ENCODE measurements around the gene ARR3. TPM values are rescaled to one million over a fixed set of nuclear protein-coding genes. Genes with fewer than 3 reads are reported as not detected.
"Not testable (repeated sequence)": the region's sequence is repeated elsewhere in the genome, so short reads cannot be mapped to it uniquely, and the experiment has no call there.

The ARR3 gene
- total RNA-seq: not detected
- polyA plus RNA-seq: 0.02 TPM
- long read RNA-seq, donor 1: 0 reads
- long read RNA-seq, donor 2: 0 reads
- long read RNA-seq, donor 3, partial matches to known transcripts: 8 of 54 reads
- long read RNA-seq, donor 3, other reads (novel, unspliced or antisense): 46 of 54 reads
- long read RNA-seq, donor 4: 0 reads
- long read RNA-seq, donor 5, partial matches to known transcripts: 93 of 140 reads
- long read RNA-seq, donor 5, other reads (novel, unspliced or antisense): 47 of 140 reads
- long read RNA-seq, donor 6: 0 reads
- long read RNA-seq, donor 7: 0 reads
- long read RNA-seq, donor 8: 0 reads
- long read RNA-seq, donor 9, partial matches to known transcripts: 28 of 28 reads
- long read RNA-seq, donor 9, other reads (novel, unspliced or antisense): 0 of 28 reads
- long read RNA-seq, donor 10: 0 reads

- Histone ChIP-seq H3K27ac (ENCODE audit: low read depth in 1 of 2, low read length in 1 of 2) (no peak within 1 kb of the TSS), H3K4me1 (ENCODE audit: control insufficient read depth in 2 of 2, insufficient read depth in 2 of 2, low read length in 2 of 2) (no peaks in the 10 kb centered on the region)
Measured at GRCh38 chrX:70268034-70268433, at the start of gene ARR3. ARR3 (plus strand) TSS chrX:70268334; CDS start chrX:70269386, 1,052 bp downstream.

GRCh38 chrX:70219938-70220764 lies 48.0 kb upstream of the ARR3 start:
- Histone ChIP-seq H3K36me3 (ENCODE audit: control insufficient read depth in 2 of 2, insufficient read depth in 2 of 2, low read length in 1 of 2) (no peaks in the 10 kb centered on the region), H3K9me3 (ENCODE audit: control insufficient read depth in 2 of 2, insufficient read depth in 1 of 2, low read length in 1 of 2) (peaks cover 0 to 4% of the 10 kb centered on the region in 2 donors), H3K27me3 (ENCODE audit: control insufficient read depth in 2 of 2, insufficient read depth in 1 of 2, low read length in 1 of 2) (no peaks in the 10 kb centered on the region), H3K4me1 (ENCODE audit: control insufficient read depth in 2 of 2, insufficient read depth in 2 of 2, low read length in 2 of 2) (no peaks in the 10 kb centered on the region), H3K27ac (ENCODE audit: low read depth in 1 of 2, low read length in 1 of 2) (no peak overlapping the region), H3K4me3 (ENCODE audit: low read length in 2 of 2) (no peak overlapping the region)
- DNase-seq (ENCODE audit: low read depth in 6 of 9, low spot score in 9 of 9): no peak
- 87% methylated on average over 5 of the region's 5 CpGs for WGBS

More at GRCh38 chrX:70268034-70268433, at the start of gene ARR3:
- no peaks in the 10 kb centered on the region for H3K9me3 ChIP-seq (ENCODE audit: control insufficient read depth in 2 of 2, insufficient read depth in 1 of 2, low read length in 1 of 2)
- no peak for DNase-seq (ENCODE audit: low read depth in 6 of 9, low spot score in 9 of 9)
- H3K4me3 ChIP-seq (ENCODE audit: low read length in 2 of 2): no peak within 1 kb of the TSS
- H3K36me3 ChIP-seq (ENCODE audit: control insufficient read depth in 2 of 2, insufficient read depth in 2 of 2, low read length in 1 of 2): no peaks in the 10 kb centered on the region
- H3K27me3 ChIP-seq (ENCODE audit: control insufficient read depth in 2 of 2, insufficient read depth in 1 of 2, low read length in 1 of 2): no peaks in the 10 kb centered on the region

GRCh38 chrX:70226048-70226447 lies 42.1 kb upstream of the ARR3 start:
- Histone ChIP-seq H3K27me3 (ENCODE audit: control insufficient read depth in 2 of 2, insufficient read depth in 1 of 2, low read length in 1 of 2) (no peaks in the 10 kb centered on the region), H3K4me3 (ENCODE audit: low read length in 2 of 2) (no peak overlapping the region), H3K9me3 (ENCODE audit: control insufficient read depth in 2 of 2, insufficient read depth in 1 of 2, low read length in 1 of 2) (no peaks in the 10 kb centered on the region), H3K4me1 (ENCODE audit: control insufficient read depth in 2 of 2, insufficient read depth in 2 of 2, low read length in 2 of 2) (no peaks in the 10 kb centered on the region), H3K36me3 (ENCODE audit: control insufficient read depth in 2 of 2, insufficient read depth in 2 of 2, low read length in 1 of 2) (no peaks in the 10 kb centered on the region), H3K27ac (ENCODE audit: low read depth in 1 of 2, low read length in 1 of 2) (no peak overlapping the region)
- DNase-seq (ENCODE audit: low read depth in 6 of 9, low spot score in 9 of 9): no peak

- DNase-seq (ENCODE audit: low read depth in 6 of 9, low spot score in 9 of 9): no peak
- no peak overlapping the region for H3K27ac ChIP-seq (ENCODE audit: low read depth in 1 of 2, low read length in 1 of 2)
- no peaks in the 10 kb centered on the region for H3K4me1 ChIP-seq (ENCODE audit: control insufficient read depth in 2 of 2, insufficient read depth in 2 of 2, low read length in 2 of 2)
- no peaks in the 10 kb centered on the region for H3K9me3 ChIP-seq (ENCODE audit: control insufficient read depth in 2 of 2, insufficient read depth in 1 of 2, low read length in 1 of 2)
- no peaks in the 10 kb centered on the region for H3K36me3 ChIP-seq (ENCODE audit: control insufficient read depth in 2 of 2, insufficient read depth in 2 of 2, low read length in 1 of 2)
- WGBS: 97% methylated on average over 2 of the region's 2 CpGs
- no peaks in the 10 kb centered on the region for H3K27me3 ChIP-seq (ENCODE audit: control insufficient read depth in 2 of 2, insufficient read depth in 1 of 2, low read length in 1 of 2)
- H3K4me3 ChIP-seq (ENCODE audit: low read length in 2 of 2): no peak overlapping the region
Measured at GRCh38 chrX:70226687-70227086, 41.4 kb upstream of the ARR3 start.

GRCh38 chrX:70231666-70232065 lies 36.5 kb upstream of the ARR3 start:
- no peak overlapping the region for H3K27ac ChIP-seq (ENCODE audit: low read depth in 1 of 2, low read length in 1 of 2)
- DNase-seq (ENCODE audit: low read depth in 6 of 9, low spot score in 9 of 9): no peak
- no peaks in the 10 kb centered on the region for H3K36me3 ChIP-seq (ENCODE audit: control insufficient read depth in 2 of 2, insufficient read depth in 2 of 2, low read length in 1 of 2)
- WGBS: 86% methylated on average over 4 of the region's 4 CpGs
- H3K4me1 ChIP-seq (ENCODE audit: control insufficient read depth in 2 of 2, insufficient read depth in 2 of 2, low read length in 2 of 2): no peaks in the 10 kb centered on the region
- no peaks in the 10 kb centered on the region for H3K27me3 ChIP-seq (ENCODE audit: control insufficient read depth in 2 of 2, insufficient read depth in 1 of 2, low read length in 1 of 2)
- no peaks in the 10 kb centered on the region for H3K9me3 ChIP-seq (ENCODE audit: control insufficient read depth in 2 of 2, insufficient read depth in 1 of 2, low read length in 1 of 2)
- H3K4me3 ChIP-seq (ENCODE audit: low read length in 2 of 2): no peak overlapping the region

- DNase-seq (ENCODE audit: low read depth in 6 of 9, low spot score in 9 of 9): no peak
- Histone ChIP-seq H3K36me3 (ENCODE audit: control insufficient read depth in 2 of 2, insufficient read depth in 2 of 2, low read length in 1 of 2) (no peaks in the 10 kb centered on the region), H3K9me3 (ENCODE audit: control insufficient read depth in 2 of 2, insufficient read depth in 1 of 2, low read length in 1 of 2) (no peaks in the 10 kb centered on the region), H3K4me3 (ENCODE audit: low read length in 2 of 2) (no peak within 1 kb of the TSS), H3K27ac (ENCODE audit: low read depth in 1 of 2, low read length in 1 of 2) (no peak within 1 kb of the TSS), H3K4me1 (ENCODE audit: control insufficient read depth in 2 of 2, insufficient read depth in 2 of 2, low read length in 2 of 2) (no peaks in the 10 kb centered on the region), H3K27me3 (ENCODE audit: control insufficient read depth in 2 of 2, insufficient read depth in 1 of 2, low read length in 1 of 2) (no peaks in the 10 kb centered on the region)
- WGBS: 95% methylated on average over 3 of the region's 3 CpGs
Measured at GRCh38 chrX:70234355-70234754, 33.8 kb upstream of the ARR3 start, which contains the start of gene AWAT1. AWAT1 (plus strand) TSS chrX:70234655; CDS start chrX:70234696, 41 bp downstream.

GRCh38 chrX:70240751-70241150 lies 27.4 kb upstream of the ARR3 start:
- no peaks in the 10 kb centered on the region for H3K36me3 ChIP-seq (ENCODE audit: control insufficient read depth in 2 of 2, insufficient read depth in 2 of 2, low read length in 1 of 2)
- H3K27ac ChIP-seq (ENCODE audit: low read depth in 1 of 2, low read length in 1 of 2): no peak overlapping the region
- H3K4me3 ChIP-seq (ENCODE audit: low read length in 2 of 2): no peak overlapping the region
- no peak for DNase-seq (ENCODE audit: low read depth in 6 of 9, low spot score in 9 of 9)
- 96% methylated on average over 1 of the region's 1 CpG for WGBS
- no peaks in the 10 kb centered on the region for H3K9me3 ChIP-seq (ENCODE audit: control insufficient read depth in 2 of 2, insufficient read depth in 1 of 2, low read length in 1 of 2)
- no peaks in the 10 kb centered on the region for H3K4me1 ChIP-seq (ENCODE audit: control insufficient read depth in 2 of 2, insufficient read depth in 2 of 2, low read length in 2 of 2)
- H3K27me3 ChIP-seq (ENCODE audit: control insufficient read depth in 2 of 2, insufficient read depth in 1 of 2, low read length in 1 of 2): no peaks in the 10 kb centered on the region

GRCh38 chrX:70241501-70241900 lies 26.6 kb upstream of the ARR3 start:
- 94% methylated on average over 2 of the region's 2 CpGs for WGBS
- Histone ChIP-seq H3K4me1 (ENCODE audit: control insufficient read depth in 2 of 2, insufficient read depth in 2 of 2, low read length in 2 of 2) (no peaks in the 10 kb centered on the region), H3K4me3 (ENCODE audit: low read length in 2 of 2) (no peak overlapping the region), H3K27me3 (ENCODE audit: control insufficient read depth in 2 of 2, insufficient read depth in 1 of 2, low read length in 1 of 2) (no peaks in the 10 kb centered on the region), H3K27ac (ENCODE audit: low read depth in 1 of 2, low read length in 1 of 2) (no peak overlapping the region), H3K36me3 (ENCODE audit: control insufficient read depth in 2 of 2, insufficient read depth in 2 of 2, low read length in 1 of 2) (no peaks in the 10 kb centered on the region), H3K9me3 (ENCODE audit: control insufficient read depth in 2 of 2, insufficient read depth in 1 of 2, low read length in 1 of 2) (no peaks in the 10 kb centered on the region)
- DNase-seq (ENCODE audit: low read depth in 6 of 9, low spot score in 9 of 9): no peak

GRCh38 chrX:70243601-70244000 lies 24.5 kb upstream of the ARR3 start:
- 96% methylated on average over 5 of the region's 5 CpGs for WGBS
- not testable (repeated sequence) for DNase-seq (ENCODE audit: low read depth in 6 of 9, low spot score in 9 of 9); H3K9me3 ChIP-seq (ENCODE audit: control insufficient read depth in 2 of 2, insufficient read depth in 1 of 2, low read length in 1 of 2); H3K36me3 ChIP-seq (ENCODE audit: control insufficient read depth in 2 of 2, insufficient read depth in 2 of 2, low read length in 1 of 2); H3K4me3 ChIP-seq (ENCODE audit: low read length in 2 of 2); H3K27ac ChIP-seq (ENCODE audit: low read depth in 1 of 2, low read length in 1 of 2); H3K4me1 ChIP-seq (ENCODE audit: control insufficient read depth in 2 of 2, insufficient read depth in 2 of 2, low read length in 2 of 2); H3K27me3 ChIP-seq (ENCODE audit: control insufficient read depth in 2 of 2, insufficient read depth in 1 of 2, low read length in 1 of 2)
